PC-3 (cell line): ENCODE measurements around the gene SYT1.

Experiments
- CTCF ChIP-seq: fragments of 300-600 bp; sonication (generic); conservative IDR thresholded peaks from 2 replicates; pipeline ENCODE4 v1.5.1; 2017; ENCODE audit warnings: antibody characterized with exemption, low read depth, mild to moderate bottlenecking, low read length
- EZH2 ChIP-seq: fragments of 300-600 bp; sonication (generic); IDR thresholded peaks from one replicate; pipeline ENCODE4 v1.6.1; 2017; ENCODE audit warnings: antibody characterized with exemption, mild to moderate bottlenecking, low read length; ENCODE audit not compliant: unreplicated experiment
- EZH2phosphoT487 ChIP-seq: fragments of 300-600 bp; sonication (generic); IDR thresholded peaks from 2 replicates; pipeline ENCODE4 v1.6.1; 2018; ENCODE audit warnings: mild to moderate bottlenecking, antibody characterized with exemption, low read length, borderline replicate concordance

- TF ChIP-seq EZH2: no peak
- no peak for TF ChIP-seq CTCF
- no peak for TF ChIP-seq EZH2phosphoT487
Observed at GRCh38 chr12:79364197-79364596, 499.6 kb downstream of the SYT1 start.
